ENCODE results near the gene NUTF2. TPM values are rescaled to one million over a fixed set of nuclear protein-coding genes. Genes with fewer than 3 reads are reported as not detected.

The NUTF2 gene
- total and polyA plus RNA-seq, 2 of the 8 experiments (the other 6 are each of a cell fraction or from before 2014, with no cell fraction given), result 219 to 377 TPM

GRCh38 chr16:67886387-67886786, 39.7 kb downstream of the NUTF2 start (continued):
- TF ChIP-seq POU5F1 (IDR thresholded peaks at IDR 0.05; ENCODE audit: low read depth, low read length), result no peak
- TF ChIP-seq EGR1 (IDR thresholded peaks at IDR 0.05; ENCODE audit: borderline replicate concordance, low read depth, low read length), result no peak
- no peak for TF ChIP-seq SIX5 (IDR thresholded peaks at IDR 0.05; ENCODE audit: low read depth, low read length)
- TF ChIP-seq EZH2 (IDR thresholded peaks at IDR 0.05; ENCODE audit: low read depth, low read length, severe bottlenecking), result no peak
